IPS-20b (cell line): ENCODE measurements around the gene NUMBL.

Experiments
- H3K27ac ChIP-seq: one replicate; pipeline ENCODE4 v1.5.1; 2013; ENCODE audit warnings: low read length
- H3K27me3 ChIP-seq: 2 replicates; pipeline ENCODE4 v1.6.1; 2013; ENCODE audit warnings: mild to moderate bottlenecking, low read length, inconsistent platforms; ENCODE audit not compliant: insufficient read depth
- H3K36me3 ChIP-seq: 2 replicates; pipeline ENCODE4 v1.6.1; 2013; ENCODE audit warnings: low read depth, mild to moderate bottlenecking, inconsistent platforms, low read length, moderate library complexity; ENCODE audit not compliant: insufficient read depth
- H3K4me1 ChIP-seq: 2 replicates; pipeline ENCODE4 v1.6.1; 2013; ENCODE audit warnings: mild to moderate bottlenecking, control low read depth, inconsistent platforms, low read length, moderate library complexity; ENCODE audit not compliant: insufficient read depth
- H3K4me3 ChIP-seq: 2 replicates; pipeline ENCODE4 v1.5.1; 2013; ENCODE audit warnings: mild to moderate bottlenecking, low read length, inconsistent platforms
- H3K9ac ChIP-seq: 2 replicates; pipeline ENCODE4 v1.6.1; 2013; ENCODE audit warnings: low read depth, mild to moderate bottlenecking, inconsistent platforms, low read length, moderate library complexity
- H3K9me3 ChIP-seq: 2 replicates; pipeline ENCODE4 v1.6.1; 2013; ENCODE audit warnings: mild to moderate bottlenecking, low read depth, low read length, inconsistent platforms; ENCODE audit not compliant: insufficient read depth

The NUMBL gene

GRCh38 chr19:40686882-40687524, 3.4 kb downstream of the NUMBL start:
- Histone ChIP-seq H3K9ac (no peak overlapping the region), H3K9me3 (no peaks in the 10 kb centered on the region), H3K27me3 (no peaks in the 10 kb centered on the region), H3K4me1 (peaks cover 3% of the 10 kb centered on the region; the same call in 1 of the 2 replicates), H3K4me3 (no peak overlapping the region), H3K27ac (no peak overlapping the region), H3K36me3 (peaks cover 33% of the 10 kb centered on the region)

- Histone ChIP-seq H3K4me1 (no peaks in the 10 kb centered on the region; the same call in 1 of the 2 replicates), H3K9ac (no peak overlapping the region), H3K9me3 (no peaks in the 10 kb centered on the region), H3K36me3 (peaks cover 43% of the 10 kb centered on the region), H3K27ac (no peak overlapping the region), H3K4me3 (no peak overlapping the region), H3K27me3 (no peaks in the 10 kb centered on the region)
Measured at GRCh38 chr19:40685563-40685962, 4.9 kb downstream of the NUMBL start.

GRCh38 chr19:40685016-40685526, 5.4 kb downstream of the NUMBL start:
- Histone ChIP-seq H3K4me1 (no peaks in the 10 kb centered on the region; the same call in 1 of the 2 replicates), H3K9me3 (no peaks in the 10 kb centered on the region), H3K27me3 (no peaks in the 10 kb centered on the region), H3K4me3 (no peak overlapping the region), H3K27ac (no peak overlapping the region), H3K9ac (no peak overlapping the region), H3K36me3 (peaks cover 45% of the 10 kb centered on the region)

- H3K27me3 ChIP-seq, result no peaks in the 10 kb centered on the region
- H3K27ac ChIP-seq, result no peak overlapping the region
- no peak overlapping the region for H3K4me3 ChIP-seq
- no peaks in the 10 kb centered on the region for H3K4me1 ChIP-seq
- H3K36me3 ChIP-seq, result peaks cover 51% of the 10 kb centered on the region
- no peak overlapping the region for H3K9ac ChIP-seq
- H3K9me3 ChIP-seq, result no peaks in the 10 kb centered on the region
Measured at GRCh38 chr19:40684280-40684679, 6.2 kb downstream of the NUMBL start.

- Histone ChIP-seq H3K9me3 (no peaks in the 10 kb centered on the region), H3K36me3 (peaks cover 56% of the 10 kb centered on the region), H3K27ac (no peak overlapping the region)
Measured at GRCh38 chr19:40683437-40683836, 7.0 kb downstream of the NUMBL start.

GRCh38 chr19:40682431-40682964, 8.0 kb downstream of the NUMBL start:
- Histone ChIP-seq H3K9me3 (no peaks in the 10 kb centered on the region), H3K4me3 (no peak overlapping the region), H3K9ac (no peak overlapping the region), H3K27me3 (no peaks in the 10 kb centered on the region), H3K4me1 (no peaks in the 10 kb centered on the region), H3K36me3 (peaks cover 66% of the 10 kb centered on the region), H3K27ac (no peak overlapping the region)

More at GRCh38 chr19:40683437-40683836, 7.0 kb downstream of the NUMBL start:
- no peaks in the 10 kb centered on the region for H3K4me1 ChIP-seq
- H3K9ac ChIP-seq, result no peak overlapping the region
- no peak overlapping the region for H3K4me3 ChIP-seq
- no peaks in the 10 kb centered on the region for H3K27me3 ChIP-seq

- Histone ChIP-seq H3K4me1 (no peaks in the 10 kb centered on the region), H3K27me3 (no peaks in the 10 kb centered on the region), H3K27ac (no peak overlapping the region), H3K9ac (no peak overlapping the region), H3K36me3 (peaks cover 74% of the 10 kb centered on the region), H3K9me3 (no peaks in the 10 kb centered on the region), H3K4me3 (no peak overlapping the region)
Measured at GRCh38 chr19:40681039-40681438, 9.4 kb downstream of the NUMBL start.

- Histone ChIP-seq H3K36me3 (peaks cover 83% of the 10 kb centered on the region), H3K27ac (no peak overlapping the region), H3K9me3 (no peaks in the 10 kb centered on the region), H3K4me1 (no peaks in the 10 kb centered on the region), H3K9ac (no peak overlapping the region), H3K4me3 (no peak overlapping the region), H3K27me3 (no peaks in the 10 kb centered on the region)
Measured at GRCh38 chr19:40677156-40677555, 13.3 kb downstream of the NUMBL start.

- no peaks in the 10 kb centered on the region for H3K4me1 ChIP-seq
- H3K36me3 ChIP-seq, result peaks cover 87% of the 10 kb centered on the region
- no peak overlapping the region for H3K27ac ChIP-seq
- H3K9ac ChIP-seq, result no peak overlapping the region
- no peak overlapping the region for H3K4me3 ChIP-seq
- H3K27me3 ChIP-seq, result no peaks in the 10 kb centered on the region
- H3K9me3 ChIP-seq, result no peaks in the 10 kb centered on the region
Measured at GRCh38 chr19:40674291-40674690, 16.2 kb downstream of the NUMBL start.

GRCh38 chr19:40673397-40673796, 17.1 kb downstream of the NUMBL start:
- Histone ChIP-seq H3K4me3 (no peak overlapping the region), H3K36me3 (peaks cover 89% of the 10 kb centered on the region), H3K4me1 (no peaks in the 10 kb centered on the region)

GRCh38 chr19:40672573-40673299, 17.7 kb downstream of the NUMBL start:
- no peaks in the 10 kb centered on the region for H3K9me3 ChIP-seq
- H3K4me3 ChIP-seq, result no peak overlapping the region
- no peaks in the 10 kb centered on the region for H3K4me1 ChIP-seq
- peaks cover 88% of the 10 kb centered on the region for H3K36me3 ChIP-seq
- H3K9ac ChIP-seq, result no peak overlapping the region
- no peak overlapping the region for H3K27ac ChIP-seq
- H3K27me3 ChIP-seq, result no peaks in the 10 kb centered on the region

More at GRCh38 chr19:40673397-40673796, 17.1 kb downstream of the NUMBL start:
- Histone ChIP-seq H3K27me3 (no peaks in the 10 kb centered on the region), H3K27ac (no peak overlapping the region), H3K9me3 (no peaks in the 10 kb centered on the region), H3K9ac (no peak overlapping the region)

- peaks cover 81% of the 10 kb centered on the region for H3K36me3 ChIP-seq
- H3K9me3 ChIP-seq, result no peaks in the 10 kb centered on the region
- H3K27ac ChIP-seq, result no peak overlapping the region
- H3K9ac ChIP-seq, result no peak overlapping the region
- no peaks in the 10 kb centered on the region for H3K27me3 ChIP-seq
- no peak overlapping the region for H3K4me3 ChIP-seq
- no peaks in the 10 kb centered on the region for H3K4me1 ChIP-seq
Measured at GRCh38 chr19:40672038-40672437, 18.4 kb downstream of the NUMBL start.
